K562 (cell line): ENCODE measurements around the gene LRP3. TPM values are rescaled to one million over a fixed set of nuclear protein-coding genes. Genes with fewer than 3 reads are reported as not detected.

Experiments
- ATAC-seq: fragments of 200-7000 bp; cut with Tn5 transposase; 3 replicates; pipeline ENCODE4 v1.9.1; 2020; ENCODE audit warnings: moderate library complexity
- BruUV-seq: library from RNA; stranded (reverse); fragments of 400-500 nt; replicated peaks from 2 replicates; lab custom pipeline; 2021; lab: Mats Ljungman, UMichigan
- CTCF ChIA-PET: fragments of 300-600 bp; formaldehyde crosslinking; extraction: SDS; loops from one replicate; lab custom pipeline; 2021; ENCODE audit warnings: low intra/inter-chr PET ratio; lab: Yijun Ruan, JAX
- POLR2A ChIA-PET: fragments of 300-600, 350-650 bp; sonication (Branson Sonifier 250); formaldehyde crosslinking; extraction: SDS; loops from one replicate; lab custom pipeline; 2021; ENCODE audit warnings: antibody characterized with exemption, inconsistent platforms; lab: Yijun Ruan, JAX
- DNase-seq, 4 experiments: peaks; one replicate each; pipeline versions ENCODE4 v3.0.0 to v3.0.0-alpha.2; 2011 to 2018; ENCODE audit warnings: low spot score in 3 of 4, mixed read lengths in 3 of 4; ENCODE audit errors: extremely low read depth in 1 of 4
- FAIRE-seq: peaks from 2 replicates; lab custom pipeline; 2011; peaks lifted over from hg19 to GRCh38; lab: Jason Lieb, UNC
- H2AFZ ChIP-seq: 2 replicates; pipeline ENCODE4 v1.6.0; 2011; ENCODE audit warnings: low read depth, low read length, control low read depth, inconsistent platforms
- H3K27ac ChIP-seq: fragments of 200-600 bp; 3 replicates; pipeline ENCODE4 v1.8.0; 2011; ENCODE audit warnings: low read depth, mild to moderate bottlenecking, control low read depth, inconsistent platforms, low read length, moderate library complexity, mixed read lengths; ENCODE audit errors: extremely low read depth
- H3K27me3 ChIP-seq, 2 experiments: fragments of 300-600 bp in 1 of 2; 2 replicates in 1 of 2; 3 replicates in 1 of 2; pipeline versions ENCODE4 v1.6.0 to v1.8.0; 2011; ENCODE audit warnings: inconsistent platforms in 2 of 2, low read length in 2 of 2, mild to moderate bottlenecking in 1 of 2, mixed read lengths in 1 of 2, moderate library complexity in 1 of 2; ENCODE audit not compliant: control insufficient read depth in 2 of 2, insufficient read depth in 2 of 2
- H3K36me3 ChIP-seq: fragments of 300-600 bp; 3 replicates; pipeline ENCODE4 v1.8.0; 2011; ENCODE audit warnings: mild to moderate bottlenecking, low read length, inconsistent platforms; ENCODE audit not compliant: control insufficient read depth, insufficient read depth
- H3K4me1 ChIP-seq, 2 experiments: fragments of 200-600 bp in 1 of 2; replicated peaks in 1 of 2; 2 replicates in 1 of 2; 3 replicates in 1 of 2; pipeline versions ENCODE4 v1.5.1 to v1.8.0; 2011; ENCODE audit warnings: inconsistent platforms in 2 of 2, low read length in 2 of 2, mild to moderate bottlenecking in 1 of 2, mixed read lengths in 1 of 2, moderate library complexity in 1 of 2; ENCODE audit not compliant: control insufficient read depth in 2 of 2, insufficient read depth in 2 of 2
- H3K4me2 ChIP-seq: 2 replicates; pipeline ENCODE4 v1.6.1; 2011; ENCODE audit warnings: low read length, control low read depth, inconsistent platforms, mixed read lengths; ENCODE audit not compliant: insufficient read depth
- H3K4me3 ChIP-seq: fragments of 200-600 bp; sonication (generic), shearing (Covaris generic); 2 replicates; pipeline ENCODE4 v1.5.1; 2016; ENCODE audit warnings: control low read depth, inconsistent platforms
- H3K79me2 ChIP-seq: fragments of 200-600 bp; 3 replicates; pipeline ENCODE4 v1.8.0; 2011; ENCODE audit warnings: low read length, inconsistent platforms; ENCODE audit not compliant: control insufficient read depth, insufficient read depth
- H3K9ac ChIP-seq, 2 experiments: 2 replicates each; pipeline versions ENCODE4 v1.6.0 to v1.6.1; 2011; ENCODE audit warnings: low read depth in 2 of 2, low read length in 2 of 2, control low read depth in 1 of 2, inconsistent platforms in 1 of 2, mild to moderate bottlenecking in 1 of 2, mixed read lengths in 1 of 2; ENCODE audit not compliant: insufficient read depth in 1 of 2
- H3K9me1 ChIP-seq: one replicate; pipeline ENCODE4 v1.6.0; 2011; ENCODE audit warnings: inconsistent platforms, mild to moderate bottlenecking, low read length, moderate library complexity; ENCODE audit not compliant: control insufficient read depth, insufficient read depth
- H3K9me3 ChIP-seq: replicated peaks from 2 replicates; pipeline ENCODE4 v1.5.1; 2011; ENCODE audit warnings: low read depth, low read length, inconsistent platforms; ENCODE audit not compliant: control insufficient read depth, insufficient read depth
- H4K20me1 ChIP-seq: replicated peaks from 2 replicates; pipeline ENCODE4 v1.6.1; 2011; ENCODE audit warnings: low read length, inconsistent platforms, mixed read lengths; ENCODE audit not compliant: control insufficient read depth, insufficient read depth
- BCL6 ChIP-seq: fragments of 250-450 bp; sonication (Bioruptor Pico); IDR thresholded peaks from 2 replicates; pipeline ENCODE4 v1.4.0; 2020
- CCNT2 ChIP-seq: IDR thresholded peaks from 2 replicates; pipeline ENCODE4 v1.6.1; 2011; ENCODE audit warnings: borderline replicate concordance, low read depth, mild to moderate bottlenecking, moderate library complexity, mixed read lengths, low read length; ENCODE audit not compliant: insufficient read length; ENCODE audit errors: extremely low read depth
- EP300 ChIP-seq: IDR thresholded peaks from 2 replicates; pipeline ENCODE4 v1.6.1; 2012; ENCODE audit warnings: low read length, improper control_type of control experiment
- FOXJ3 ChIP-seq: sonication (generic); formaldehyde crosslinking; IDR thresholded peaks from 2 replicates; pipeline ENCODE4 v1.4.0; 2020; ENCODE audit warnings: mild to moderate bottlenecking, missing genetic modification reagents
- FOXK1 ChIP-seq: sonication (generic); formaldehyde crosslinking; IDR thresholded peaks from 2 replicates; pipeline ENCODE4 v1.8.0; 2022; ENCODE audit warnings: missing genetic modification reagents, mild to moderate bottlenecking, borderline replicate concordance
- HOXB6 ChIP-seq: fragments of 250-450 bp; sonication (Bioruptor Pico); IDR thresholded peaks from 2 replicates; pipeline ENCODE4 v1.5.1; 2022; ENCODE audit warnings: mild to moderate bottlenecking, borderline replicate concordance
- LARP7 ChIP-seq: fragments of 450-650 bp; IDR thresholded peaks from 2 replicates; pipeline ENCODE4 v1.6.1; 2016
- MYNN ChIP-seq, 2 experiments: sonication (generic); formaldehyde crosslinking in 1 of 2; IDR thresholded peaks; 2 replicates each; pipeline versions ENCODE4 v1.5.0 to v1.6.1; 2016 to 2020; ENCODE audit warnings: antibody characterized with exemption in 1 of 2, missing genetic modification reagents in 1 of 2
- PHTF2 ChIP-seq: fragments of 250-450 bp; sonication (Bioruptor Pico); IDR thresholded peaks from 2 replicates; pipeline ENCODE4 v1.5.0; 2021; ENCODE audit warnings: mild to moderate bottlenecking
- RNF2 ChIP-seq: sonication (generic); IDR thresholded peaks from 2 replicates; pipeline ENCODE4 v1.6.1; 2016
- ZFP36 ChIP-seq: fragments of 150-350 bp; IDR thresholded peaks from 2 replicates; pipeline ENCODE4 v1.6.1; 2018; ENCODE audit warnings: low read length, low read depth; ENCODE audit not compliant: partially characterized antibody
- WGBS: fragments of 100-300 bp; shearing (Covaris generic); methylation state at CpG from one replicate; pipeline ENCODE4 v1.1.6; 2016; ENCODE audit warnings: low coverage, mixed read lengths; ENCODE audit not compliant: insufficient coverage; ENCODE audit errors: missing lambda C conversion rate; 5-methylcytosine and 5-hydroxymethylcytosine counted together
- in situ Hi-C: fragments of 300-500 bp; cut with MboI; formaldehyde crosslinking; loops from 4 replicates; pipeline ENCODE4 v1.15.0; 2018; ENCODE audit warnings: inconsistent platforms, mixed read lengths
- intact Hi-C: fragments of 100-400 bp; cut with micrococcal nuclease; formaldehyde crosslinking; loops from 2 replicates; pipeline ENCODE4 v1.14.2; 2022
- polyA plus RNA-seq, 8 experiments: library from polyadenylated mRNA; depleted of rRNA in 4 of 8; stranded (reverse) in 5 of 8; unstranded in 3 of 8; fragments of >200 nt; fragmentation: Nextera tagmentation in 2 of 8; fragmentation: Illumina TruSeq in 1 of 8; extraction: Ambion mirVana in 2 of 8; extraction: Trizol in 1 of 8; gene quantifications; 2 replicates each; pipeline versions ENCODE4 v1.2.1 to v1.2.3, GENCODE V29; 2011 to 2014; ENCODE audit warnings: inconsistent platforms in 1 of 8, missing spikeins in 1 of 8
- total RNA-seq, 7 experiments: library from RNA; depleted of rRNA in 6 of 7; stranded (reverse); fragments of >200 nt in 6 of 7; fragmentation: Illumina TruSeq in 2 of 7; extraction: Trizol in 2 of 7; gene quantifications; 2 replicates each; pipeline versions ENCODE4 v1.2.1 to v1.2.3, GENCODE V29; 2011 to 2021; ENCODE audit warnings: low replicate concordance in 1 of 7
- TF ChIP-seq, protein P1 (sequence below): fragments of 450-650 bp; formaldehyde crosslinking; IDR thresholded peaks from 2 replicates; pipeline ENCODE4 v1.4.0; 2020; ENCODE audit warnings: mild to moderate bottlenecking, moderate library complexity
- TF ChIP-seq, protein P2 (sequence below): sonication (generic); formaldehyde crosslinking; IDR thresholded peaks from 2 replicates; pipeline ENCODE4 v1.8.1; 2022; ENCODE audit warnings: missing genetic modification reagents
- TF ChIP-seq, protein P3 (sequence below): fragments of 150-350 bp; conservative IDR thresholded peaks from 2 replicates; pipeline ENCODE4 v1.6.1; 2014; ENCODE audit warnings: low read length
- TF ChIP-seq, protein P4 (sequence below): IDR thresholded peaks from 2 replicates; pipeline ENCODE4 v1.6.1; 2014; ENCODE audit warnings: antibody characterized with exemption

Gene LRP3
- total and polyA plus RNA-seq, 9 of the 15 experiments (the other 6 are each of a cell fraction or from before 2014, with no cell fraction given), result 0.29 TPM; not detected in 8

DNA sequence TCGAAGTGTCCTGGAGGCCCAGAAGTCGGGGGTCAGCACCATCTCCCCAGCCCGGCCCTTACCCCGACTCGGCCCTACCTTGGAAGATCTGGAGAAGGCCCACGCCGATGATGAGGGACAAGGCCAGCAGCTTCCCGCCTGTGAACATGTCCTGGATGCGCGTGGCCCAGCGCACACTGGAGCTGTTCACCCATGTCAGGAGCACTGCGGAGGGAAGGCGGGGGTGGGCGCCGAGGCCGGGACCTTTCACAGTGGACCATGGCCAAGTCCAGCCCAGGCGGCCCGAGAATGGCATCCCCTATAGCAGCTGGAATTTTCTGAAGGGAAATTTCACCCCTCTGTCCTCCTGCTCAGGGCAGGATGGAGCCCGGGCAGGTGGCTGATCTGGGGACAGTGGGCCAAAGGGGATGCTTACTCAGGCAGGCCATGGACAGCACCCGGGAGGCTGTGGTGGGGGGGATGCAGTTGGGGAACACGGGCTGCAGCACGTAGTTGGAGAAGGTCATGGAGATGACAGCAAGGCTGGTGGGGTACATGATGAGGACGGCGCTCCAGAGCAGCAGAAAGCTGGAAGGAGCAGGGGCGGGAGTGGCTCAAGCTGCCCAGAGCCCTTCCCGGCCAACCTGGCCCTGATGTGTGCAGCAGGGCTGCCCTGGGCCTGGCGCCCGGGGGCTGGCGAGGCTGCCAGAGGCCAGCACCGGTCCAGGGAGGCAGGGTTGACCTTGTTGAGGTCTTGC, 18.5 kb downstream of the LRP3 start:
- DNase-seq (no peak), ATAC-seq (no peak), FAIRE-seq (no peak)
- Histone ChIP-seq H3K9ac (no peak overlapping the region), H4K20me1 (peaks cover 5% of the 10 kb centered on the region), H3K4me3 (no peak overlapping the region), H3K9me1 (no peaks in the 10 kb centered on the region), H2AFZ (no peak overlapping the region), H3K4me1 (peaks cover 0 to 7% of the 10 kb centered on the region in 2 experiments; a peak in 2 of 5 replicates), H3K4me2 (no peak overlapping the region), H3K27me3 (peaks cover 7 to 73% of the 10 kb centered on the region in 2 experiments; a peak in 3 of 5 replicates), H3K79me2 (no peaks in the 10 kb centered on the region), H3K36me3 (no peaks in the 10 kb centered on the region), H3K9me3 (no peaks in the 10 kb centered on the region), H3K27ac (no peak overlapping the region)
- BruUV-seq, result no TSS peak
- intact Hi-C loops (no loop called here), in situ Hi-C loops (no loop called here)
- ChIA-PET POLR2A (interaction anchor here (1.0 kb wide), 1 partner anchor 17 kb away, joined by 3 read pairs; no protein-coding TSS in a partner anchor), CTCF (no interaction called here)
- WGBS, result 2% methylated on average over 27 of the region's 30 CpGs
- TF ChIP-seq BCL6 (no peak), ZFP36 (no peak), FOXK1 (no peak), LARP7 (no peak), CCNT2 (no peak), EP300 (no peak), RNF2 (no peak), PHTF2 (CRISPR knock-in tag) (no peak), HOXB6 (CRISPR knock-in tag) (no peak), FOXJ3 (CRISPR knock-in tag) (no peak), MYNN (IDR thresholded peaks at IDR 0.05) (no peak), MYNN (CRISPR knock-in tag; IDR thresholded peaks at IDR 0.05) (no peak)
- TF ChIP-seq, protein P1, sequence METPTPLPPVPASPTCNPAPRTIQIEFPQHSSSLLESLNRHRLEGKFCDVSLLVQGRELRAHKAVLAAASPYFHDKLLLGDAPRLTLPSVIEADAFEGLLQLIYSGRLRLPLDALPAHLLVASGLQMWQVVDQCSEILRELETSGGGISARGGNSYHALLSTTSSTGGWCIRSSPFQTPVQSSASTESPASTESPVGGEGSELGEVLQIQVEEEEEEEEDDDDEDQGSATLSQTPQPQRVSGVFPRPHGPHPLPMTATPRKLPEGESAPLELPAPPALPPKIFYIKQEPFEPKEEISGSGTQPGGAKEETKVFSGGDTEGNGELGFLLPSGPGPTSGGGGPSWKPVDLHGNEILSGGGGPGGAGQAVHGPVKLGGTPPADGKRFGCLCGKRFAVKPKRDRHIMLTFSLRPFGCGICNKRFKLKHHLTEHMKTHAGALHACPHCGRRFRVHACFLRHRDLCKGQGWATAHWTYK, result no peak
- TF ChIP-seq, protein P2, sequence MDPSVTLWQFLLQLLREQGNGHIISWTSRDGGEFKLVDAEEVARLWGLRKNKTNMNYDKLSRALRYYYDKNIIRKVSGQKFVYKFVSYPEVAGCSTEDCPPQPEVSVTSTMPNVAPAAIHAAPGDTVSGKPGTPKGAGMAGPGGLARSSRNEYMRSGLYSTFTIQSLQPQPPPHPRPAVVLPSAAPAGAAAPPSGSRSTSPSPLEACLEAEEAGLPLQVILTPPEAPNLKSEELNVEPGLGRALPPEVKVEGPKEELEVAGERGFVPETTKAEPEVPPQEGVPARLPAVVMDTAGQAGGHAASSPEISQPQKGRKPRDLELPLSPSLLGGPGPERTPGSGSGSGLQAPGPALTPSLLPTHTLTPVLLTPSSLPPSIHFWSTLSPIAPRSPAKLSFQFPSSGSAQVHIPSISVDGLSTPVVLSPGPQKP (CRISPR knock-in tag), result no peak
- TF ChIP-seq, protein P3, sequence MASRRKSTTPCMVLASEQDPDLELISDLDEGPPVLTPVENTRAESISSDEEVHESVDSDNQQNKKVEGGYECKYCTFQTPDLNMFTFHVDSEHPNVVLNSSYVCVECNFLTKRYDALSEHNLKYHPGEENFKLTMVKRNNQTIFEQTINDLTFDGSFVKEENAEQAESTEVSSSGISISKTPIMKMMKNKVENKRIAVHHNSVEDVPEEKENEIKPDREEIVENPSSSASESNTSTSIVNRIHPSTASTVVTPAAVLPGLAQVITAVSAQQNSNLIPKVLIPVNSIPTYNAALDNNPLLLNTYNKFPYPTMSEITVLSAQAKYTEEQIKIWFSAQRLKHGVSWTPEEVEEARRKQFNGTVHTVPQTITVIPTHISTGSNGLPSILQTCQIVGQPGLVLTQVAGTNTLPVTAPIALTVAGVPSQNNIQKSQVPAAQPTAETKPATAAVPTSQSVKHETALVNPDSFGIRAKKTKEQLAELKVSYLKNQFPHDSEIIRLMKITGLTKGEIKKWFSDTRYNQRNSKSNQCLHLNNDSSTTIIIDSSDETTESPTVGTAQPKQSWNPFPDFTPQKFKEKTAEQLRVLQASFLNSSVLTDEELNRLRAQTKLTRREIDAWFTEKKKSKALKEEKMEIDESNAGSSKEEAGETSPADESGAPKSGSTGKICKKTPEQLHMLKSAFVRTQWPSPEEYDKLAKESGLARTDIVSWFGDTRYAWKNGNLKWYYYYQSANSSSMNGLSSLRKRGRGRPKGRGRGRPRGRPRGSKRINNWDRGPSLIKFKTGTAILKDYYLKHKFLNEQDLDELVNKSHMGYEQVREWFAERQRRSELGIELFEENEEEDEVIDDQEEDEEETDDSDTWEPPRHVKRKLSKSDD, result no peak
- TF ChIP-seq, protein P4, sequence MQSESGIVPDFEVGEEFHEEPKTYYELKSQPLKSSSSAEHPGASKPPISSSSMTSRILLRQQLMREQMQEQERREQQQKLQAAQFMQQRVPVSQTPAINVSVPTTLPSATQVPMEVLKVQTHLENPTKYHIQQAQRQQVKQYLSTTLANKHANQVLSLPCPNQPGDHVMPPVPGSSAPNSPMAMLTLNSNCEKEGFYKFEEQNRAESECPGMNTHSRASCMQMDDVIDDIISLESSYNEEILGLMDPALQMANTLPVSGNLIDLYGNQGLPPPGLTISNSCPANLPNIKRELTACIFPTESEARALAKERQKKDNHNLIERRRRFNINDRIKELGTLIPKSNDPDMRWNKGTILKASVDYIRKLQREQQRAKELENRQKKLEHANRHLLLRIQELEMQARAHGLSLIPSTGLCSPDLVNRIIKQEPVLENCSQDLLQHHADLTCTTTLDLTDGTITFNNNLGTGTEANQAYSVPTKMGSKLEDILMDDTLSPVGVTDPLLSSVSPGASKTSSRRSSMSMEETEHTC, result no peak
